Measurements from ENCODE around the gene FAF1. TPM values are rescaled to one million over a fixed set of nuclear protein-coding genes. Genes with fewer than 3 reads are reported as not detected.
A peak's percentile ranks its signal among the peaks of the same experiment; 100 is the strongest.

Gene FAF1
- polyA plus RNA-seq, 1 of the 3 experiments (the other 2 are of a cell fraction) = 8.7 TPM

DNA sequence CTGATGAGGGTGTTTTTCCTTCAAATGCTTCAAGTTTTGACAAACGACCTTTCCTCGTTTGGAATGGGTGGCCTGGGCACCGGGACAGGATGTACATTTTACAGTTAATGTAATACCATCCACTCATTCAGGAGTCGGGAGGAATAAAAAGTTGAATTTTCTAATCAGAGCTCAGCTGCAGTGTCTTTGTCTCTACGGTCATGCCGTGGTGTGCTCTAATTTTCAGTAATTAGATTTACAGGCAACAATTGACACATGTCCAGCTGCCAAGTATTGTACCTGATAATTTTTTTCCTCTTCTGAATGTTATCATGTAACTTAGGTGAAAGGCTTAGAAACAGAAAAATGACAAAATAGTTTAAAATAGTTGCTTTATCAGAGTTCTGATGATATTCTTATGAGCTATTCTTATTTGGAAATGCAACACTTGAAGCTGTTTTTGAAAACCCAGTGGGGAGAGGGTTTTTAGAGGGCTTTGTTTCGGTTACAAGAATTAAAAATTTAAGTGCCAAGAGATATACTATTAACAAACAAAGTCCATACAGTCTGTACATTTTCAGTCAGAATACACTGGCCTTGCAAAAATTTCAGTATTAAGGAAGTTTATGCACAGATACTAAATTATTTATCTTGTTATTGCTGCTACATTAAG lies 11.0 kb upstream of the FAF1 start:
- Histone ChIP-seq H4K20me1 (ENCODE audit: insufficient read depth) (no peaks in the 10 kb centered on the region), H3K4me3 (ENCODE audit: low read depth in 2 of 2, low read length in 1 of 2) (peak overlapping the region; percentile 96), H3K36me3 (replicated peaks in 1 of 2; ENCODE audit: control insufficient read depth in 1 of 2, insufficient read depth in 2 of 2, low read length in 1 of 2) (peaks cover 8 to 10% of the 10 kb centered on the region in 2 experiments), H3K27ac (ENCODE audit: low read depth in 2 of 2, low read length in 1 of 2) (peak overlapping the region; percentile 93 to 95), H2AFZ (ENCODE audit: low read depth) (peak overlapping the region; percentile 67), H3K4me2 (peak overlapping the region; percentile 96), H3F3A (replicated peaks; ENCODE audit: insufficient read depth) (peaks cover 34% of the 10 kb centered on the region), H3K79me2 (ENCODE audit: insufficient read depth) (peaks cover 68% of the 10 kb centered on the region), H3K9ac (peak overlapping the region; percentile 86), H3K9me3 (no peaks in the 10 kb centered on the region), H3K27me3 (ENCODE audit: insufficient read depth) (no peaks in the 10 kb centered on the region), H3K9me2 (no peaks in the 10 kb centered on the region), H3K4me1 (ENCODE audit: control insufficient read depth in 1 of 2, insufficient read depth in 2 of 2, low read depth in 1 of 2, low read length in 1 of 2) (peaks cover 0 to 15% of the 10 kb centered on the region in 2 experiments; a peak in 3 of 4 replicates)
- TF ChIP-seq FOXM1 (IDR thresholded peaks at IDR 0.05; ENCODE audit: low read depth) = no peak
- TF ChIP-seq CHD2 (IDR thresholded peaks at IDR 0.05; ENCODE audit: low read length, partially characterized antibody) = no peak
- no peak for TF ChIP-seq JUND (IDR thresholded peaks at IDR 0.05)
- TF ChIP-seq MEF2A (IDR thresholded peaks at IDR 0.05; ENCODE audit: borderline replicate concordance, low read depth) = no peak
- TF ChIP-seq SIN3A (IDR thresholded peaks at IDR 0.05; ENCODE audit: borderline replicate concordance, low read depth, low read length) = peak; percentile 43; the same call in 1 of the 2 replicates
- TF ChIP-seq, protein P1, sequence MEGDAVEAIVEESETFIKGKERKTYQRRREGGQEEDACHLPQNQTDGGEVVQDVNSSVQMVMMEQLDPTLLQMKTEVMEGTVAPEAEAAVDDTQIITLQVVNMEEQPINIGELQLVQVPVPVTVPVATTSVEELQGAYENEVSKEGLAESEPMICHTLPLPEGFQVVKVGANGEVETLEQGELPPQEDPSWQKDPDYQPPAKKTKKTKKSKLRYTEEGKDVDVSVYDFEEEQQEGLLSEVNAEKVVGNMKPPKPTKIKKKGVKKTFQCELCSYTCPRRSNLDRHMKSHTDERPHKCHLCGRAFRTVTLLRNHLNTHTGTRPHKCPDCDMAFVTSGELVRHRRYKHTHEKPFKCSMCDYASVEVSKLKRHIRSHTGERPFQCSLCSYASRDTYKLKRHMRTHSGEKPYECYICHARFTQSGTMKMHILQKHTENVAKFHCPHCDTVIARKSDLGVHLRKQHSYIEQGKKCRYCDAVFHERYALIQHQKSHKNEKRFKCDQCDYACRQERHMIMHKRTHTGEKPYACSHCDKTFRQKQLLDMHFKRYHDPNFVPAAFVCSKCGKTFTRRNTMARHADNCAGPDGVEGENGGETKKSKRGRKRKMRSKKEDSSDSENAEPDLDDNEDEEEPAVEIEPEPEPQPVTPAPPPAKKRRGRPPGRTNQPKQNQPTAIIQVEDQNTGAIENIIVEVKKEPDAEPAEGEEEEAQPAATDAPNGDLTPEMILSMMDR (IDR thresholded peaks at IDR 0.05) = no peak
- no peak for TF ChIP-seq POLR2AphosphoS5 (IDR thresholded peaks at IDR 0.05; ENCODE audit: low read depth, low read length)
- no peak for TF ChIP-seq RCOR1 (IDR thresholded peaks at IDR 0.05; ENCODE audit: low read length)
- TF ChIP-seq NFIC (IDR thresholded peaks at IDR 0.05; ENCODE audit: borderline replicate concordance) = no peak
- no peak for TF ChIP-seq MAX (IDR thresholded peaks at IDR 0.05; ENCODE audit: low read depth)
- TF ChIP-seq, protein P2, sequence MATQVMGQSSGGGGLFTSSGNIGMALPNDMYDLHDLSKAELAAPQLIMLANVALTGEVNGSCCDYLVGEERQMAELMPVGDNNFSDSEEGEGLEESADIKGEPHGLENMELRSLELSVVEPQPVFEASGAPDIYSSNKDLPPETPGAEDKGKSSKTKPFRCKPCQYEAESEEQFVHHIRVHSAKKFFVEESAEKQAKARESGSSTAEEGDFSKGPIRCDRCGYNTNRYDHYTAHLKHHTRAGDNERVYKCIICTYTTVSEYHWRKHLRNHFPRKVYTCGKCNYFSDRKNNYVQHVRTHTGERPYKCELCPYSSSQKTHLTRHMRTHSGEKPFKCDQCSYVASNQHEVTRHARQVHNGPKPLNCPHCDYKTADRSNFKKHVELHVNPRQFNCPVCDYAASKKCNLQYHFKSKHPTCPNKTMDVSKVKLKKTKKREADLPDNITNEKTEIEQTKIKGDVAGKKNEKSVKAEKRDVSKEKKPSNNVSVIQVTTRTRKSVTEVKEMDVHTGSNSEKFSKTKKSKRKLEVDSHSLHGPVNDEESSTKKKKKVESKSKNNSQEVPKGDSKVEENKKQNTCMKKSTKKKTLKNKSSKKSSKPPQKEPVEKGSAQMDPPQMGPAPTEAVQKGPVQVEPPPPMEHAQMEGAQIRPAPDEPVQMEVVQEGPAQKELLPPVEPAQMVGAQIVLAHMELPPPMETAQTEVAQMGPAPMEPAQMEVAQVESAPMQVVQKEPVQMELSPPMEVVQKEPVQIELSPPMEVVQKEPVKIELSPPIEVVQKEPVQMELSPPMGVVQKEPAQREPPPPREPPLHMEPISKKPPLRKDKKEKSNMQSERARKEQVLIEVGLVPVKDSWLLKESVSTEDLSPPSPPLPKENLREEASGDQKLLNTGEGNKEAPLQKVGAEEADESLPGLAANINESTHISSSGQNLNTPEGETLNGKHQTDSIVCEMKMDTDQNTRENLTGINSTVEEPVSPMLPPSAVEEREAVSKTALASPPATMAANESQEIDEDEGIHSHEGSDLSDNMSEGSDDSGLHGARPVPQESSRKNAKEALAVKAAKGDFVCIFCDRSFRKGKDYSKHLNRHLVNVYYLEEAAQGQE (IDR thresholded peaks at IDR 0.05; ENCODE audit: low read depth, low read length) = no peak
- no peak for TF ChIP-seq ELF1 (IDR thresholded peaks at IDR 0.05)
- no peak for TF ChIP-seq USF2 (IDR thresholded peaks at IDR 0.05; ENCODE audit: borderline replicate concordance, low read depth, low read length)
- TF ChIP-seq FOSL2 (IDR thresholded peaks at IDR 0.05; ENCODE audit: borderline replicate concordance, low read depth) = no peak
- peak; percentile 62 for TF ChIP-seq MXI1 (IDR thresholded peaks at IDR 0.05; ENCODE audit: low read depth, low read length)
- ChIA-PET POLR2A (no interaction called here), CTCF (interaction anchor here (1.1 to 3.7 kb wide), 4 partner anchors 10 to 218 kb away, joined by 5 to 23 read pairs (median 6); partner anchors contain the start of gene FAF1)
- no peak for DNase-seq
- WGBS (ENCODE audit: low lambda C conversion rate) = 1% methylated on average over 7 of the region's 7 CpGs
